Head of caudate nucleus (tissue), 42 donors: ENCODE results near the gene C16orf87.

Source experiments
- DNase-seq, 42 donors: peaks; one replicate each; pipeline versions ENCODE4 v3.0.0 to v3.0.0-alpha.2; 2020 to 2021; ENCODE audit warnings: mixed read lengths in 7 of 42
- intact Hi-C: fragments of 100-400 bp; cut with DNase I; formaldehyde crosslinking; loops from one replicate; pipeline ENCODE4 v1.15.0; 2022

C16orf87 gene

GRCh38 chr16:46848768-46849764, 18.1 kb upstream of the C16orf87 start:
- DNase-seq: no peak
- intact Hi-C loops: no loop called here

- DNase-seq: peak in 1 of 42 donors; percentile 31
- intact Hi-C loops: no loop called here
Measured at GRCh38 chr16:46845952-46846351, 15.0 kb upstream of the C16orf87 start.

GRCh38 chr16:46844771-46845170, 13.8 kb upstream of the C16orf87 start:
- DNase-seq: no peak

GRCh38 chr16:46843898-46844642, 13.1 kb upstream of the C16orf87 start:
- intact Hi-C loops: no loop called here
- DNase-seq: no peak

More at GRCh38 chr16:46844771-46845170, 13.8 kb upstream of the C16orf87 start:
- intact Hi-C loops: no loop called here

GRCh38 chr16:46842192-46842895, 11.4 kb upstream of the C16orf87 start:
- no peak for DNase-seq
- intact Hi-C loops: no loop called here

- intact Hi-C loops: no loop called here
Measured at GRCh38 chr16:46839986-46840443, 9.0 kb upstream of the C16orf87 start.

GRCh38 chr16:46836534-46837530, 5.9 kb upstream of the C16orf87 start:
- no peak for DNase-seq
- intact Hi-C loops: no loop called here

More at GRCh38 chr16:46839986-46840443, 9.0 kb upstream of the C16orf87 start:
- DNase-seq: no peak

- no peak for DNase-seq
- intact Hi-C loops: no loop called here
Measured at GRCh38 chr16:46833460-46833800, 2.5 kb upstream of the C16orf87 start.

GRCh38 chr16:46832757-46833459, 1.9 kb upstream of the C16orf87 start:
- DNase-seq: no peak
- intact Hi-C loops: no loop called here

GRCh38 chr16:46830417-46830901, 521 bp downstream of the C16orf87 start:
- intact Hi-C loops: loop anchor here (2.0 kb wide), 1 partner anchor 142 kb away; the partner anchor contains the start of genes ORC6 and VPS35
- DNase-seq: peak in 35 of 42 donors; percentile 15 to 72 (median 47)

GRCh38 chr16:46828943-46829342, 2.0 kb downstream of the C16orf87 start:
- DNase-seq: no peak
- intact Hi-C loops: no loop called here

GRCh38 chr16:46828292-46828691, 2.7 kb downstream of the C16orf87 start:
- DNase-seq: no peak
- intact Hi-C loops: no loop called here

GRCh38 chr16:46826631-46827030, 4.3 kb downstream of the C16orf87 start:
- DNase-seq: no peak
- intact Hi-C loops: no loop called here

GRCh38 chr16:46822270-46822669, 8.7 kb downstream of the C16orf87 start:
- intact Hi-C loops: no loop called here
- DNase-seq: peak in 25 of 42 donors; percentile 16 to 76 (median 43)

- intact Hi-C loops: no loop called here
- DNase-seq: no peak
Measured at GRCh38 chr16:46817961-46818360, 13.0 kb downstream of the C16orf87 start.

- DNase-seq: no peak
- intact Hi-C loops: no loop called here
Measured at GRCh38 chr16:46814790-46815189, 16.2 kb downstream of the C16orf87 start.

GRCh38 chr16:46813611-46814010, 17.4 kb downstream of the C16orf87 start:
- intact Hi-C loops: no loop called here
- DNase-seq: no peak
